HL-60 (cell line): ENCODE data around the gene KCNJ6.

ENCODE experiments used
- CTCF ChIP-seq: IDR thresholded peaks from one replicate; pipeline ENCODE4 v1.5.1; 2011; ENCODE audit warnings: low read length, control low read depth, inconsistent platforms; ENCODE audit not compliant: insufficient read depth
- GABPA ChIP-seq: IDR thresholded peaks from 2 replicates; pipeline ENCODE4 v1.6.1; 2012; ENCODE audit warnings: low read depth
- POLR2AphosphoS5 ChIP-seq: IDR thresholded peaks from 2 replicates; pipeline ENCODE4 v1.6.1; 2012; ENCODE audit warnings: low read depth

DNA sequence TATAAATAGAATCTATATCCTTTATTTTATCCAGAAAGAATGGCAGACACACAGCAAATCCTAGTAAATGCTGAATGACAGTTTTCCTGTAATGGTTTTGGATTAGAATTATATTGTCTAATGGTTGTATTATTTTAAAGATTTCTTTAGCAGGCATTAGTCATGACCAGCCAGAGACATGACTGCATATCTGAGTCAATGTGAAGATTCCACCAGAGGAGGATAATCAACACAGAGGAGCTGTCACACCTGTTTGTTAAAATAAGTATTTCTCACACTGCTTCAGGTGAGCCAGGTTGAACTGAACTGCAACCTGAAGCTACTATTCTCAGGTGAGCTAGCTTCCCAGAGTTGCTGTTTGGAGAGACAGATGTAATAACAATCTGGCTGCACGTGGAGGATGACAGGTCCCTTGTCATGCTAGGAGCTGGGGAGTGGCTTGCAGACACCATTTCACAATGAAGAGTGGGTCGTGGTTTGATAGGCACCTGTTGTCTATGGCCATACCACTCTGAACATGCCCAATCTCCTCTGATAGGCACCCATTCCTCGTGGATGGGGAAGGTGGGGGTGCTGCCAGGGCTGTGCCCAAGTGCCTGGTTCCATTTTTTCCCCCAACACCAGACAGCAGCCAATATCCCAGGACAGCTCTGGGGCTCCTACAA is 94.3 kb downstream of the KCNJ6 start:
- TF ChIP-seq CTCF (no peak), POLR2AphosphoS5 (no peak), GABPA (no peak)
